Measurements from ENCODE around the gene HIPK1.

DNA sequence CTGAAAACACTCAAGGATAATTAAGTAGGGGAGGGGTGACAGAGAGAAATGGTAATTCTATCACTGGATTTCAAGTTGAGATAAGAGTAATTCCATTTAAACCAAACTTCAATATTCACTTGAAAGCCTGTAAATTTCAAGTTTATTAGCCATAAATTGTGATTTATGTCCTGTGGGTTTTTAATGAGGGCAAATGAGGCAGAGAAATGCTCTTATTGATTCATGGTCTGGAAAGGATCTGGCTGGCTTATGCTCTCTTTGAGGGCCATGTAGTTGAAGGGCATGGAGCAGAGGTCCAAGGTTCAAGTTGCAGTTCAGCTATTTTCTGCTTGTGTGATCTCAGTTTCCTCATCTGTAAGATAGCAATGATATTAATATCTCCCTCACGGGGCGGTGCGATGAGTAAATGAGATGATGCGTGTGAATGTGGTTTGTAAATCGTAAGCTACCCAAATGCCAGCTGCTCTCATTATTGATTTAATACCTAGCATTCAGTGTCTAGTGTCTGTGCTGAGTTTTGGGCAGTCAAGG, 62.4 kb downstream of the HIPK1 start:
- TF ChIP-seq, protein P1, sequence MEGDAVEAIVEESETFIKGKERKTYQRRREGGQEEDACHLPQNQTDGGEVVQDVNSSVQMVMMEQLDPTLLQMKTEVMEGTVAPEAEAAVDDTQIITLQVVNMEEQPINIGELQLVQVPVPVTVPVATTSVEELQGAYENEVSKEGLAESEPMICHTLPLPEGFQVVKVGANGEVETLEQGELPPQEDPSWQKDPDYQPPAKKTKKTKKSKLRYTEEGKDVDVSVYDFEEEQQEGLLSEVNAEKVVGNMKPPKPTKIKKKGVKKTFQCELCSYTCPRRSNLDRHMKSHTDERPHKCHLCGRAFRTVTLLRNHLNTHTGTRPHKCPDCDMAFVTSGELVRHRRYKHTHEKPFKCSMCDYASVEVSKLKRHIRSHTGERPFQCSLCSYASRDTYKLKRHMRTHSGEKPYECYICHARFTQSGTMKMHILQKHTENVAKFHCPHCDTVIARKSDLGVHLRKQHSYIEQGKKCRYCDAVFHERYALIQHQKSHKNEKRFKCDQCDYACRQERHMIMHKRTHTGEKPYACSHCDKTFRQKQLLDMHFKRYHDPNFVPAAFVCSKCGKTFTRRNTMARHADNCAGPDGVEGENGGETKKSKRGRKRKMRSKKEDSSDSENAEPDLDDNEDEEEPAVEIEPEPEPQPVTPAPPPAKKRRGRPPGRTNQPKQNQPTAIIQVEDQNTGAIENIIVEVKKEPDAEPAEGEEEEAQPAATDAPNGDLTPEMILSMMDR (IDR thresholded peaks at IDR 0.05): no peak
- no peak for TF ChIP-seq ZFX (IDR thresholded peaks at IDR 0.05; ENCODE audit: borderline replicate concordance)

Data from 22Rv1 (cell line).